Body of pancreas (tissue), 4 donors: ENCODE data around the gene NINL.

Experiments used
- CTCF ChIP-seq, 7 experiments: fragments of 450-650 bp in 4 of 7; fragments of 200-600 bp in 3 of 7; sonication (generic) in 3 of 7; IDR thresholded peaks; one replicate each; pipeline ENCODE4 v1.5.1; 2016 to 2019; ENCODE audit warnings: antibody characterized with exemption in 7 of 7
- POLR2A ChIP-seq, 3 donors: fragments of 450-650 bp; IDR thresholded peaks; one replicate each; pipeline ENCODE4 v1.6.1; 2016; ENCODE audit warnings: antibody characterized with exemption in 3 of 3, mild to moderate bottlenecking in 2 of 3

GRCh38 chr20:25460566-25461280, 124.6 kb downstream of the NINL start:
- no peak for TF ChIP-seq CTCF (IDR thresholded peaks at IDR 0.05)
- no peak for TF ChIP-seq POLR2A (IDR thresholded peaks at IDR 0.05)
